GM21619 (cell line): ENCODE results near the gene EIPR1.
"Not testable (repeated sequence)": the region's sequence is repeated elsewhere in the genome, so short reads cannot be mapped to it uniquely, and the experiment has no call there.

Experiments
- ATAC-seq: cut with Tn5 transposase; IDR thresholded peaks from one replicate; pipeline ENCODE4 v1.9.1; 2021; ENCODE audit not compliant: unreplicated experiment

EIPR1 gene

DNA sequence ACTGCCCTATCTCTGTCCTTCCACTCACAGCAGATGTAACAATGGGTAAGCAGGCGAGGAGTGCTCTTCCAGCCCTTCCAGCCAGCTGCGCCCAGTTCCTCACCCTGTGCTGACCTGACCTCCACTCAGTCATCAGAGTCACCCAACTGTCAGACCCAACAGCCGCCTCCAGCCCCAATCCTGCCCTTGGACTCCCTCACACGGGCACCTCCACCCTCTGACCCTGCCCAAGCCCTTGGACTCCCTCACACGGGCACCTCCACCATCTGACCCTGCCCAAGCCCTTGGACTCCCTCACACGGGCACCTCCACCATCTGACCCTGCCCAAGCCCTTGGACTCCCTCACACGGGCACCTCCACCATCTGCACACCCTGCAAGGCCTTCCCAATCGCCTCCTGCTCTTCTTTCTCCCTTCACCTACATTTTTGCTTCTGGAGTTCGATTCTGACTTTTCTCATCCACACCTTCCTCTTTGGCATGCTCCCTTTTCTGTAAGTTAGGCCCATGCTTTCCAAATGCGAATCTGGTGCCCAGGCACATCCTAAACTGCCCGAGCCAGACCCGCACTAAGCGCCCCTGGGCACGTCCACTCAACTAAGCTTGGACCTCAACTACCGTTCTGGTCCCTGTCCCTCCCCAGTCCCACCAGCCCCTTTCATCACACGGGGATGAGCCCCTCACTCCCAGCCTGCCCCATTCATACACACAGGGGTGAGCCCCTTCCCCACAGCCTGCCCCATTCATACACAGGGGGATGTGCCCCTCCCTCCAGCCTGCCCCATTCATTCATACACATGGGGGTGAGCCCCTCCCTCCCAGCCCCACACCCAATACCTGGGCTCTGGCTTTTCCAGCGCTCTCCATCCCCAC lies 15.9 kb downstream of the EIPR1 start:
- ATAC-seq: no peak

DNA sequence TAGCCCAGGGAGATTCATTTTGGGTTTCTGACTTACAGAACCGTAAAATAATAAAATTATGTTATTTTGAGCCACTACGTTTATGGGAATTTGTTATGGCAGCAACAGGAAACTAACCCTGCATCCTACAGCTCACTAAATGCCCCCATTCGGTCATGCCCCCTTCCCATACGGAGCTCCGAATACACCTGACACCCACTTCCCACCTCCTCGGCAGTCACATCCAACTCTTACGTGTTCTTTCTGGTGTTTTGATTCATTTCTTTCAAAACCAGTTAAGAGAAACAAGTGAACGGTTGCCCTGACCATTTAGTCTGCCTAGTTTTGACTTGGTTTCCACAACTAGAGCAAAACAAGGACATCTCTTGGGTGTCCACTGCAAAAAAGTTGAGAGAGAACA lies 19.7 kb downstream of the EIPR1 start:
- ATAC-seq: no peak

DNA sequence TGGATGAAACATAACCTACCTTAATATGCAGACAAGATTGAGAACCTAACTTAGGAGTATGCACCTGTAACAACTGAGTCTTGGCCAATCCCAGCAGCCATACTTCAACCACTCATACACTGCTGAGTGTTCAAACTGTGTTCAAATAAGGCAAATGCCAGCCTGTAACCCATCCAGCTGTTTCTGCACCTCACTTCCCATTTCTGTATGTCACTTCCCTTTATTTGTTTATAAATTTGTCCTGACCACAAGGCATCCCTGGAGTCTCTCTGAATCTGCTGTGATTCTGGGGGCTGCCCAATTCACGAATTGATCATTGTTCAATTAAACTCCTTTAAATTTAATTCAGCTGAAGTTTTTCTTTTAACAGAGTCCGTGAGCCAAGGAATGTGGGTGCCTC lies 20.2 kb downstream of the EIPR1 start:
- not testable (repeated sequence) for ATAC-seq

DNA sequence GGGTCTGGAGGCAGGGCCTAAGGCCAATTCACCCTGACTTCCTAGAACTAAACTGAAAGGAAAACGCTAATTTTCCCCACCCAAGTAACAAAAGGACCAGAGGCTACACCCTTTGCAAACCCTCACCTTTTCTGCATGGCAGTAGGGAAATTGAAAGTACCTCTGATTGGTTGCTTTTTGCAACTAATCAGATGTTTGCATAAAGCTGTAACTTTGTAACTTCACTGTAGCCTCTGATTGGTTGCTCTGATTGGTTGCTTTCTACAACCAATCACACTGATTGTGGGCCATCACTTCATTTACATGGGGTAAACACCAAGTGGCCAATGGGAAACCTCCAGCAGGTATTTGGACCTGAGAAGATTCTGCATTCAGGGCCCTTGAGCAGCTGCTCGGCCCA lies 20.8 kb downstream of the EIPR1 start:
- ATAC-seq: no peak

DNA sequence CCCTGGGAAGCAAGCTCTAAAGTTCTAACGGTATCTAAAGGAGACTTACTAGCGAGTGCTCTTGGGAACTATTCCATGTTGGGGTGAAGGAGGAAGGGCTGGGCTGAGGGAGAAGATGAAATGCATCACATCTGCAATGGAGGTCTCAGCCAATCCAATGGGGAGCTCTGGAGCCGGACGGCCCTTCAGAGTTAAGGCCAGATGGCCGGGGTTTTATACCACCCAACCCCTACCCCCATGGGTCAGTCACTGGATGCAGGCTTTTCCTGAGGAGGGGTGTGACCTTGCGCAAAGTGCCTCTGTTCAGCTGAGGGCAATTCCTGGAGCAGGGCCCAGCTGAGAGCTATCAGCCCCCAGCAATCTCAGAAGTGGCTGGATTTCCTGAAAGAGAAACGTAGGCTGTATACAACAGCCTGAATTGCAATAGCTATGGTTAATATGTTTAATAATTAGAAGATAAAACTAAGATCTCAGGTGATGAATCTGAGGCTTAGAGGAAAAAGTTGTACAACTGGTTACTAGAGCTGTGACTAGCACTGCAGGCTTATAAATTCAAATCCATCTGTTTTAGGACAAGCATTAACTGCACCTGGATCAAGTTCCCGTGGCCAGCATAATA lies 21.6 kb downstream of the EIPR1 start:
- no peak for ATAC-seq

DNA sequence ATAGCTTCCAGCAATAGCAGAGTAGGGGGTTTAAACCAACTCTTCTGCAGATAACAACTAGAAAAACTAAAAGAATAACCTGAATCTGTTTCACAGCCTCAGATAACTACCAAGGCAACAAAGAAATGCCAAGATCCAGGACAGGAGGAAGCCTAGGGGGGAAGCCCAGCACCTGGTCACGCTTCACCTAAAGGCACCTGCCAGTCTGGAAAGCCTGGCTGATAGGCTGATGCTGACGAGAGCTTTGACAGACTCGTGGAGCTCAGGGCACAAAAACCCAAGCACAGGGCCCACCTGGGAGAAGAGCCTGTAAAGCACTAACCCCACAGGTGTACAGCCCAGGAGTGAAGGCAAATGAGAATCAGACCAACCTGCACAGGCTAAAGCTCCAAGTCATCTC lies 22.6 kb downstream of the EIPR1 start:
- ATAC-seq: no peak

DNA sequence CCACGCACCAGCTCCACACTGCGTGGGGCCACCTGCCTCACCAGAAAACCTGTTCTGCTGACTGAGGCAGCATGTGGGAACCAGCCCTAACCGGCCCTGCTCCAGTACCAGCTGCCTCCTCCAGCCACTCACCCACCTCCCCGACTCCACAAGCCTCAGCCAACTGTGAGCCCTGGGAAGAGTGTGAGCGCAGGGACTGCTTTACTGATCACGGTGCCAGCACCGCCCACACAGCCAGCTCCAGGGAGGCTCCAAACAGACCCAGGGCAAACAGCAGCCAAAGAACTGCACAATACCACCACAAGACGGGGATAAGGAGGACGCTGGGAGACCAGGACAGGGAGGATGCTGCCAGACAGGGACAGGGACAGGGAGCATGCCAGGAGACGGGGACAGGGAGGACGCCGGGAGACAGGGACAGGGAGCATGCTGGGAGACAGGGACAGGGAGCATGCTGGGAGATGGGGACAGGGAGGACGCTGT lies 28.4 kb downstream of the EIPR1 start:
- no peak for ATAC-seq

DNA sequence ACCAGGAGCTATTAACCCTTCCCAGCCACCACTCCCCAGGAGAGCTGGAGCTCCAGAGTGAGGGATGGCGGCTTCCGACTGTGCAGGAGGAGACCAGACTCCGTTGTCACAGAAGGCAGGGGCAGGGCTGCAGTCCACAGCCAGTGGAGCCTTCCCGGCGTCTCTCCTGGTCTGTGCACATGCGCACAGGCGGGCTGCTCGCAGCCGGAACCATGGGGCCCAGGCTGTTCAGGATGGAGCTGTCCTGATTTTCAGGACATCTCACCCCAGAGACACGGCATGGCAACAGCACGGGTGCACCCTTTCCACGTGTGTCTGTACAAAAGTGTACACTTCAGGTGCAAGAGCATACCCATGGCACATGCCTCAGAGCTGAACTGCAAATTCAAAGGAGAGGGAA lies 28.9 kb downstream of the EIPR1 start:
- no peak for ATAC-seq

DNA sequence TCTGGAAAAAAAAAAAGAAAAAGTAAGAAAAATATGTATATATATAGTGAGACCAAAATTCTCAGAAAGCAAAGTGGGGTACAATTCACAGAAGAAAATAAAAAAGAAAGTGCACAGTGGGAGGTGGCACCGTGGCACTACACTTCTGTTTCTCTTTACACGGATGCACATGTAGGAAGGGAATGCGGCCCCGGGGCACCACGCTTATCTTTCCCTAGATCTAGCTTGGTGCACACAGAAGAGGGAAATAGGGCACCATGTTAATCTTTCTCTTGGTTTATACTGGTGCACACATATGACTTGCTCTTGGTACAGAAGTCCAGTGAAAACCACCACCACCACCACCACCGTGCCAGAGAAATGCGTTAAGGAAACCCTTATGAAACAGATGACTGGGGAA lies 32.0 kb downstream of the EIPR1 start:
- ATAC-seq: no peak

DNA sequence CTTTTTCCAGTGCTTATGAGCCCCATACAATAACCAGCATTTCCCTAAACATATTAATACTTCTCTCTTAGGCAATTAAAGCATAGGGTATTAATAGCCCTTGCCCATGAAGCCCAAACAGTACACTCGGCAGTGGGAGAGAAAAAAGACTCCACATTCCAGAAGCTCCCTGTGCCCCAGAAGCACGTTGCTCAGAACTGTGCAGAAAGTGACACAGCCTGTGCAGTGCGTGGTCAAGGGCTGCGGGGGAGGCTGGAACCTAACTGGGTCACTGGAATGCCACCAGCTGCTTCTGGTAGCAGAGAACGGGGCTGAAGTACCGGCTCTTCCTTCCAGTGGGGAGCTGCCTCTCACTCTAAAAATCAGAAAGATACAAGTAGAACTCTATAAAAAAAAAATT lies 32.7 kb downstream of the EIPR1 start:
- ATAC-seq: no peak

DNA sequence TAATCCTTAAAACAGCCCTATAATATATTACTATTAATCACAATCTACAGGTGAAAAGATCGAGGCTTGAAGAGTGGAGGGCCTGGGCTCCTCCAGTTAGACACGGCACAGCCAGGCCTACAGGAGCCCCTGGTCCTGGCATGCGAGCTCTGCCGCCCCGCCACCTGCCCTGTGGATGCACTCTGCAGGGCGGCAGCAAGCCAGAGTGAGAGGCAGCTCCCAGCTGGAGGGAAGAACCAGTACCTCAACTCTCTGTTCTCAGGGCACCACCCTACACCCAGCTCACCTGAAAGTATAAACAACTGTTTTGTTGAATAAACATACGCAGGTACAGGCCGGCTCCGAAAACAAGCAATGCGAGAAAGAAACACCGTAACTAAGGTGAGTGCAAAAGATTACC lies 34.6 kb downstream of the EIPR1 start:
- no peak for ATAC-seq

DNA sequence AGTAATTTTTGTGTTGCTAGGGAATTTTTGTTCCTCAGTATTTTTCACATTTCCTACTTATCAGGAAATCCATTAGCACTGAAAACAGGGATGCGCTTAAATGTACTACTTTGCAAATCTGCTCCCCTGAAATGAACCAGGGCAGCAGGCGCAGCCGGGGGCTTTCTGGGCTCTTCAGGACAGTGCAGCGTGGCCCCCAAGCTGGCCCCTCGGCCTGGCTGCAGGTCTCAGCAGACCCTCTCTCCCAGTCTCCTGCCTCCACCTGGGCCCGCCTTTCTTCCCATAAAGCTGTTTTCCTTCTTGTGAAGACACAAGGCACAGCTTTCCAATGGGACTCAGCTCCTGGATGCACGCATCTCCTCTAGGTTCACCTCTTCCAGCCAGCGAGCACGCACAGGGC lies 35.3 kb downstream of the EIPR1 start:
- no peak for ATAC-seq

DNA sequence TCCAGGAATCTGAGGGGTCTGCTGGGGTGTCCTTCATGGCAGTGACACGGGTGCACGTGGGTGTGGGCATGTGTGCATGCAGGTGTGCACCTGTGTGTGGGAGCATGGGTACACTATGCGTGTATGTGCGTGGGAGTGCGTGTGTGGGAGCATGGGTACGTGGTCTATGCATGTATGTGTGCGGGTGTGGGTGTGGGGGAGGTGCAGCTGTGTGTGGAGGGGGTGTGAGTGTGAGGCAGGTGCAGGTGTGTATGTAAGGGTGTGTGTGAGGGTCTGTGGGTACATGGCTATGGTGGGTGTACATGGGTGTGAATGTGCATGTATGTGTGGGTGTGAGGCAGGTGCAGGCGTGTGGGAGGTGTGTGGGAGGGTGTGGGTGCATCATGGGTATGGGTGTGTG lies 36.3 kb downstream of the EIPR1 start:
- no peak for ATAC-seq

DNA sequence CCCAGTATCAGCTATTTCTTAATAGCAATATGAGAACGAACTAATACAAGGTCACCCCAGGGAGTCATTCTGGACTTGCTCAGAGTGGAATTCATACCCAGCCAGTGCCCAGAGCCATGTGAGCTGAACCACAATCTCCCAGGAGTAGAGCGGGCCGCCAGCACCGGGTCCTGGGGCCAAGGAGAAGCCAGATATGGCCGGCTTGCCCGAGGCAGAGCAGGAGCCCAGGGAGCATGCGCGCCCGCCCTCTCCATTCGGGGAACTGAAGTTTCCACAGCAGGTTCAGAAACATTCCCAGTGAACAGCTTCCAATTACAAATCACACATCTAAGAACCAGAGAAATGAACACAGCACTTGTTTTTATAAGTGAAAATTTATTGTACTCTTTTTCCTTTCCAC lies 37.5 kb downstream of the EIPR1 start:
- ATAC-seq: no peak

DNA sequence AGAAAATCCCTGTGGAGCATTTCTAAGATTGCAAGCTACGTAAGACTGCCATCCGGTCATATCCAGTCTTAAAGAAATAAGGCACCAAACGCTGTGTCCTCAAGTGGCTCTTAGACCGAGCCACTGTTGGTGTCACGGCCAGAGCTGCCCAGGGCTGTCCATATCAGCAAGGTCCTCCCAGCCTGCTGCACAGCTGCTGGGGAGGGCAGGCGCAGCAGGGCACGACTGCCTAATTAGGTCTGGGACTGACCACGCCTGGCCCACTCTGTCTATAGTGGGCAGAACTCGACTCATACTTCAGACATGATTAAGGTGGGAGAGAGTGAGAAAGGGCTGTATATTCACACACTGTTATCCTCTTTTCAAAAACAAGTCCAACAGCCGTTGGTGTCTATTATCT lies 39.3 kb downstream of the EIPR1 start:
- ATAC-seq: no peak

DNA sequence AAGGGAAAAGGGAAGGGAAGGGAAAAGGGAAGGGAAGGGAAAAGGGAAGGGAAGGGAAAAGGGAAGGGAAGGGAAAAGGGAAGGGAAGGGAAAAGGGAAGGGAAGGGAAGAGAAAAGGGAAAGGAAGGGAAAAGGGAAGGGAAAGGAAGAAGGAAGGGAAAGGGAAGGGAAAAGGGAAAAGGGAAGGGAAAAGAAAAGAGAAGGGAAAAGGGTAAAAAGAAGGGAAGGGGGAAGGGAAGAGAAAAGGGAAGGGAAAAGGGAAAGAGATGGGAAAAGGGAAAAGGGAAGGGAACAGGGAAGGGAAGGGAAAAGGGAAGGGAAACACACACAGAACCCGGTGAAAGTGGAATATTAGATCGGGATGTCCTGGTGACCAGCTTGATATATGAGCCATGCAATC lies 40.8 kb downstream of the EIPR1 start:
- no peak for ATAC-seq

DNA sequence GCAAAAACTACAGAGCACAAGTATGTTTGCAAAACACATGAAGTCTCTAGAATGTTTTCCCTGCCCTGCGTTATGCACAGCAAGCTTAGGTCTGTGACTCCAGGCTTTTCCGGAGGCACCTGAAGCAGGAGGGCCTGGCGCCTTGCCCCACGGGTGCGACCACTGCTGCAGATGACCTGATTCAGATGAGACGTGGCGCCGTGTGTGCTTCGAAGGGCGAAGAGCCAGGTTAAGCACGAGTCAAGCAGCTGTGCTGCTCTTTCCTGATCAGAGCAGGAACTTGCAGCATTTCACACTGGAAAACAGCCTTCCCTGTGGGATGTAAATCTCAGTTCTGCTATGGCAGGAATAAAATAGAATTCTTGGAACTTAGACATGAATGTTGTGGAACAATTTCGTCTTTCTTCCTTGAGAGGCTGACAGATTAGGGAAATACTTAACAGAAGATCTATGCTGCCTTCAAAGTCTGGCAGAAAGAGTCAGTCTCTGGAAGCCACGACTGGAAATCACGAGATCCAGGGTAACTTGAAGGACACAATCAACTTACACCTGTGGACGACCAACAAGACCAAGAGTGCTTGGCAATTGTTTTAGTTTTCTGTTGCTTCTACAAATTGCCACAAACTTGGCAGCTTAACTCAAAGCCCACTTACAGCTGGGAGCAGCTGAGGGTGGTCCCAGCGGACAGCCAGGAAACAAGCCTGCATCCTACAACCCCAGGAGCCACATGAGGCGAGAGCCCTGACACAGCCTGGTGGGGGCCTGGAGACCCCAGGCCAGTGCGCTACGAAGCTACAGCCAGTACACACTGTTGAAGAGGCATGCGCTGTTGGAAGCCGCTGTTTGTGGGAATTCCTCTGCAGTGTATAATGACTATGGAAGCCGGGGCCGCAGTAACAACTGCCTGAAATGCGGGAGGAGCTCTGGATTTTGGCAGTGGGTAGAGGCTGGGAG lies 42.9 kb downstream of the EIPR1 start:
- ATAC-seq: no peak

DNA sequence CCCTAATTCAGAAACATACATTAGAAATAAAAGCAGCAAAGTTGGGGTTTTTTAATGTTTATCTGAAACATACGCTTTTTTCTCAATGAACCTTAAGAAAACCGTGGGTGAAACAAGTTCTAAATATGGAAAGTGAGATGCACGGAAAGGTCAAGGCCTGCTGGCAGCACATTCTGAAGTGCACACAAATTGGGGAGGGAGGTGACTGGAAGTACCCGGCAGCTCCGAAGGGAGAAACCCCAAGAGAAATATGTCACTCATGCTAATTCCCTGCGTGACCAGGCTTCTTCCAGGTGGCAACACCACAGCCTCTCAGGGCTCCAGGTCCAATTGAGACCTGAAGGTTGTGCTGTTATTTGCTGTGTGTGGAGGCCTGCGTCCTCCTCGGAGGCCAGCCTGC lies 45.5 kb downstream of the EIPR1 start:
- ATAC-seq: no peak

DNA sequence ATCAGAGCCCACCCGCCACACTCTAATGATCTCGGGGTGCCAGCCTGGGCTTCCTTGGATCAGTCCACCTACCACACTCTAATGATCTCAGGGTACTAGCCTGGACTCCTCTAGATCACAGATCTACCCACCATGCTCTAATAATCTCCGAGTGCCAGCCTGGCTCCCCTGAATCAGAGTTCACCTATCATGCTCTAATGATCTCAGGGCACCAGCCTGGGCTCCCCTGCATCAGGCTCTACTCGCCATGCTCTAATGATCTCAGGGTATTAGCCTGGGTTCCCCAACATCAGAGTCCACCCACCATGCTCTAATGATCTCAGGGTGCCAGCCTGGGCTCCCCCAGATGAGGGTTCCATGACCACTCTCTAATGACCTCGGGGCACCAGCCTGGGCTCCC lies 48.1 kb downstream of the EIPR1 start:
- no peak for ATAC-seq

DNA sequence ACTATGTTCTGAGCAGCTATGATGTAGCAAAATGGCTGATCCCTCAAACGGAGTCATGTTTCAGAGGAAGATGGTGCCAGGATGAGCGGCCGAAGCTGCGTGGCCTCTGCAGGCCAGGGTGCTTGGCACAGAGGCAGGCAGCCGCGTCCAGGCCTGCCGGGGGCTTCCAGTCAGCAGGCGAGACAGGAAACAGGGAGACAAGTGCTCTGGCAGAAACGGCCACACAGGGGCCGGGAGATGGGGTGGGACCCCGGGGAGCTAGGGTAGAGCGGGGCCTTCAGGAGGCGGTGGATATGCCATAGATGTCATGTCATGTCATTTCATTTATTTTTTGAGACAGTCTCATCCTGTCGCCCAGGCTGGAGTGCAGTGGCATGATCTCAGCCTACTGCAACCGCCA lies 50.7 kb downstream of the EIPR1 start:
- no peak for ATAC-seq

DNA sequence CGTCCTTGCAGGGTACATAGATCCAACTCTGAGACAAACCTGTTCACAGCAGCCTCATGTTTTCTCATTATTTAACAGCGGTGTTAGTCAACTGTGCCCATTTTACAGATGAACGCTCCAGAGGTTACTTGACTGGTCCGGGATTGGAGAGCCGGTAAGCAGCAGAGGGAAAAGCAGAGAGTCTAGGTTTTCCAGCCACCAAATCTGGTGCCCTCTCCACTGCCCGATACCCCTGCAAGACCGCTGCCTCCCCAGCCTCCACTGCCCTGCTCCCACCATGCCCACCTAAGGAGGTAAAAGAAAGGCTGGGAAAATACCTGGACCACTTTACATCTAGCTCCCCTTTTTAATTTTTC lies 51.5 kb downstream of the EIPR1 start:
- ATAC-seq: no peak
